Cardiac muscle cell (in vitro differentiated cells and primary cell): ENCODE data around the gene TNS4. TPM values are rescaled to one million over a fixed set of nuclear protein-coding genes. Genes with fewer than 3 reads are reported as not detected.

Source experiments
- DNase-seq, 2 donors: peaks; one replicate each; pipeline versions ENCODE4 v3.0.0 to v3.0.0-alpha.2; 2010 to 2017; ENCODE audit warnings: low read depth in 1 of 2, low spot score in 1 of 2
- H3K27ac ChIP-seq: fragments of 200-600 bp; sonication (generic); 2 replicates; pipeline ENCODE4 v1.5.1; 2016
- H3K27me3 ChIP-seq: fragments of 200-600 bp; sonication (generic); 2 replicates; pipeline ENCODE4 v1.6.0; 2016; ENCODE audit warnings: control low read depth
- H3K36me3 ChIP-seq: fragments of 200-600 bp; sonication (generic); 2 replicates; pipeline ENCODE4 v1.5.1; 2016; ENCODE audit warnings: control low read depth
- H3K4me1 ChIP-seq: fragments of 200-600 bp; sonication (generic); 2 replicates; pipeline ENCODE4 v1.8.1; 2017; ENCODE audit warnings: low read depth, mild to moderate bottlenecking, mixed run types
- H3K4me3 ChIP-seq: fragments of 200-600 bp; sonication (generic); 2 replicates; pipeline ENCODE4 v1.5.1; 2016; ENCODE audit warnings: mild to moderate bottlenecking
- H3K9me3 ChIP-seq: fragments of 200-600 bp; sonication (generic); 2 replicates; pipeline ENCODE4 v1.5.1; 2017; ENCODE audit warnings: low read depth, mild to moderate bottlenecking, control low read depth
- polyA plus RNA-seq: library from polyadenylated mRNA; unstranded; fragments of >200 nt; fragmentation: Nextera tagmentation; extraction: Ambion mirVana; gene quantifications from 2 replicates; pipeline ENCODE4 v1.2.1, GENCODE V29; 2016
- total RNA-seq: library from RNA; depleted of rRNA; stranded (reverse); fragments of >200 nt; gene quantifications from 2 replicates; pipeline ENCODE4 v1.2.3, GENCODE V29; 2016
- TF ChIP-seq, protein P1 (sequence below): IDR thresholded peaks from 2 replicates; pipeline ENCODE4 v1.5.1; 2012; ENCODE audit warnings: low read depth, mild to moderate bottlenecking, low read length

The TNS4 gene
- total and polyA plus RNA-seq, 2 experiments from 2014 or later: not detected

DNA sequence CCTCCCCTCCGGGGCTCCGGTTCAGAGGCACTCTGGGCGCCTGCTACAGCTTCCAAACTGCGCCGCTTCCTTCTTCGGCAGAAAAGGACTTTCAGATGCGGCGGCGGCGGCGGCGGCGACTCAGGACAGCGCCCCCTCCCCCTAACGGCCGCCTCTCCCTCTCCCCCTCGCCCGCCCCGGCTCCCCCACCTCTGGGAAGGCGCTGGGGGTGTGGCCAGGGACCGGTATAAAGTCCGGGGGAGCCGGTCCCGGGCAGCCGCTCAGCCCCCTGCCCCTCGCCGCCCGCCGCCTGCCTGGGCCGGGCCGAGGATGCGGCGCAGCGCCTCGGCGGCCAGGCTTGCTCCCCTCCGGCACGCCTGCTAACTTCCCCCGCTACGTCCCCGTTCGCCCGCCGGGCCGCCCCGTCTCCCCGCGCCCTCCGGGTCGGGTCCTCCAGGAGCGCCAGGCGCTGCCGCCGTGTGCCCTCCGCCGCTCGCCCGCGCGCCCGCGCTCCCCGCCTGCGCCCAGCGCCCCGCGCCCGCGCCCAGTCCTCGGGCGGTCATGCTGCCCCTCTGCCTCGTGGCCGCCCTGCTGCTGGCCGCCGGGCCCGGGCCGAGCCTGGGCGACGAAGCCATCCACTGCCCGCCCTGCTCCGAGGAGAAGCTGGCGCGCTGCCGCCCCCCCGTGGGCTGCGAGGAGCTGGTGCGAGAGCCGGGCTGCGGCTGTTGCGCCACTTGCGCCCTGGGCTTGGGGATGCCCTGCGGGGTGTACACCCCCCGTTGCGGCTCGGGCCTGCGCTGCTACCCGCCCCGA lies 58.0 kb downstream of the TNS4 start, which contains the start of gene IGFBP4:
Gene IGFBP4, plus strand, starts transcription at position 255 of the 792 bp plus-strand sequence. Its CDS starts 286 bp downstream, at position 541.
- H3K27ac ChIP-seq: no peak within 1 kb of the TSS
- H3K9me3 ChIP-seq: no peaks in the 10 kb centered on the region
- no peaks in the 10 kb centered on the region for H3K36me3 ChIP-seq
- TF ChIP-seq, protein P1, sequence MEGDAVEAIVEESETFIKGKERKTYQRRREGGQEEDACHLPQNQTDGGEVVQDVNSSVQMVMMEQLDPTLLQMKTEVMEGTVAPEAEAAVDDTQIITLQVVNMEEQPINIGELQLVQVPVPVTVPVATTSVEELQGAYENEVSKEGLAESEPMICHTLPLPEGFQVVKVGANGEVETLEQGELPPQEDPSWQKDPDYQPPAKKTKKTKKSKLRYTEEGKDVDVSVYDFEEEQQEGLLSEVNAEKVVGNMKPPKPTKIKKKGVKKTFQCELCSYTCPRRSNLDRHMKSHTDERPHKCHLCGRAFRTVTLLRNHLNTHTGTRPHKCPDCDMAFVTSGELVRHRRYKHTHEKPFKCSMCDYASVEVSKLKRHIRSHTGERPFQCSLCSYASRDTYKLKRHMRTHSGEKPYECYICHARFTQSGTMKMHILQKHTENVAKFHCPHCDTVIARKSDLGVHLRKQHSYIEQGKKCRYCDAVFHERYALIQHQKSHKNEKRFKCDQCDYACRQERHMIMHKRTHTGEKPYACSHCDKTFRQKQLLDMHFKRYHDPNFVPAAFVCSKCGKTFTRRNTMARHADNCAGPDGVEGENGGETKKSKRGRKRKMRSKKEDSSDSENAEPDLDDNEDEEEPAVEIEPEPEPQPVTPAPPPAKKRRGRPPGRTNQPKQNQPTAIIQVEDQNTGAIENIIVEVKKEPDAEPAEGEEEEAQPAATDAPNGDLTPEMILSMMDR: peak; percentile 43
- peaks cover 16% of the 10 kb centered on the region for H3K4me1 ChIP-seq
- H3K27me3 ChIP-seq: no peaks in the 10 kb centered on the region
- peak within 1 kb of the TSS; percentile 47 for H3K4me3 ChIP-seq
- peak; percentile 86 to 88 for DNase-seq

DNA sequence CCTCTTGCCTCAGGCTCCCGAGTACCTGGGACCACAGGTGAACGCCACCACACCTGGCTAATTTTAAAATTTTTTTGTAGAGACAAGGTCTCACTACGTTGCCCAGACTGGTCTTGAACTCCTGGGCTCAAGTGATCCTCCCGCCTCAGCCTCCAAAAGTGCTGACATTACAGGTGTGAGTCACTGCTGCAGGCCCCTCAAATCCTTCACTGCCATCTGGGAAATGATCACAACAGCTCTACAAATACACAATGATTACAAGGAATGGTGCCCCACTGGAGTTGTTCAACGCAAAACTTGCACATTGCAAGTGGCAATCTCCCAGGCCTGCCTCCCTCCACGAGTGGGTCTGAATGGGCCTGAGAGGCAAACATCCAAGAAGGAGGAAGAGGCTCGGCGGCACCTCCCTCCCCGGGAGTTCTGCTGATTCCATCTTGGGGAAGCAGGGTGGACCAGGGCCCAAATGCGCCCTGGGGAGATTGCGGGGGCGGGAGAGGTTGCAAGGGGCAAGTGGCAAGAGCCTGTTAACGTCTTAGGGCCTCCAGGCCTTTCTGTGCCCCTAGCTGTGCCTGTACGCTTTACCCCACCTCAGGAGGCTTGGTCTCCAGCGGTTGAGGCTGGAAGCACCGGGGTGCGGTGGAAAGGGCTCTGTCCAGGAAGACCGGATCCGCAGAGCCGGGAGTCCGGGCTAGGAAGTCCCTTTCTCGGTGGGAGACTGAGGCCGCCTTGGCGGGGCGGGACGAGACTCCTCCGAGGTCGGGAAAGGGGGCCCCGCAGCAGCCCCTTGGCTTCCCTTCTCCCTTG lies 58.8 kb downstream of the TNS4 start:
- peaks cover 16% of the 10 kb centered on the region for H3K4me1 ChIP-seq
- no peak overlapping the region for H3K27ac ChIP-seq
- peak overlapping the region; percentile 47 for H3K4me3 ChIP-seq
- no peaks in the 10 kb centered on the region for H3K9me3 ChIP-seq
- no peak for DNase-seq
- H3K36me3 ChIP-seq: no peaks in the 10 kb centered on the region
- H3K27me3 ChIP-seq: no peaks in the 10 kb centered on the region
- TF ChIP-seq, protein P1: no peak

GRCh38 chr17:40440166-40440565 lies 61.3 kb downstream of the TNS4 start:
- no peak for DNase-seq
- TF ChIP-seq, protein P1: no peak
- no peak overlapping the region for H3K4me3 ChIP-seq
- no peaks in the 10 kb centered on the region for H3K36me3 ChIP-seq
- H3K4me1 ChIP-seq: peaks cover 10% of the 10 kb centered on the region
- no peaks in the 10 kb centered on the region for H3K9me3 ChIP-seq
- no peaks in the 10 kb centered on the region for H3K27me3 ChIP-seq
- no peak overlapping the region for H3K27ac ChIP-seq

- DNase-seq: no peak
- H3K27ac ChIP-seq: no peak overlapping the region
- TF ChIP-seq, protein P1: no peak
- no peaks in the 10 kb centered on the region for H3K4me1 ChIP-seq
- no peak overlapping the region for H3K4me3 ChIP-seq
- H3K9me3 ChIP-seq: no peaks in the 10 kb centered on the region
- no peaks in the 10 kb centered on the region for H3K36me3 ChIP-seq
- H3K27me3 ChIP-seq: no peaks in the 10 kb centered on the region
Measured at GRCh38 chr17:40437095-40437732, 64.2 kb downstream of the TNS4 start.

DNA sequence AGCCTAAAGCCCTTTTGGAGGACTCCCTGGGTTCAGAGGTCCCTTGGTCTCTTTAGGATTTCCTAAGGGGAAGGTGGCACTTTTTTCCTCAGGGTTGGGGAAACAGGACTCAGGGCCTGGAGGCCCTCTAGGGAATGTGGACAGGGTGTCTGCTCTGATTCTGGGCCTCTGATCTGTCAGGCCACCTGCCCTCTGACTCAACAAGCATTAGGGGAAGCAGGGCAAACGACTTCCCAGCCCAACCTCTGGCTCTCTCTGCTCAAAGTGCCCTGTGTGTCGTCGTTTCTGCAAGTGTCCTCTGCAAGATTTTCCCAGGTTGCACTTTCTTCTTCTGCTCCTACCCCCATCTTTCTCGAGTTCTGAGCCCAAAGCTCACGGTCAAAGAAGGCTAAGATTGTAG lies 64.8 kb downstream of the TNS4 start:
- no peak overlapping the region for H3K27ac ChIP-seq
- TF ChIP-seq, protein P1: no peak
- H3K4me1 ChIP-seq: no peaks in the 10 kb centered on the region
- no peaks in the 10 kb centered on the region for H3K9me3 ChIP-seq
- no peak overlapping the region for H3K4me3 ChIP-seq
- no peak for DNase-seq
- no peaks in the 10 kb centered on the region for H3K27me3 ChIP-seq
- H3K36me3 ChIP-seq: no peaks in the 10 kb centered on the region
